Esophagus squamous epithelium (tissue), 5 donors: ENCODE results near the gene ELFN2. TPM values are rescaled to one million over a fixed set of nuclear protein-coding genes. Genes with fewer than 3 reads are reported as not detected.
"Not testable (repeated sequence)": the region's sequence is repeated elsewhere in the genome, so short reads cannot be mapped to it uniquely, and the experiment has no call there.

Source experiments
- DNase-seq: peaks from one replicate; lab custom pipeline; 2025; lab: John Stamatoyannopoulos, UW
- H3K27ac ChIP-seq, 4 donors: fragments of 200-600 bp; sonication (generic); one replicate each; pipeline ENCODE4 v1.5.1; 2016 to 2019; ENCODE audit warnings: mild to moderate bottlenecking in 1 of 4
- H3K27me3 ChIP-seq, 4 donors: fragments of 200-600 bp; sonication (generic); 1 replicate in 3 of 4; 2 replicates in 1 of 4; pipeline versions ENCODE4 v1.5.1 to v1.6.0; 2017 to 2021; ENCODE audit warnings: antibody characterized with exemption in 1 of 4
- H3K36me3 ChIP-seq, 3 donors: fragments of 200-600 bp; sonication (generic); one replicate each; pipeline ENCODE4 v1.5.1; 2016 to 2019
- H3K4me1 ChIP-seq, 3 donors: fragments of 200-600 bp; sonication (generic); one replicate each; pipeline ENCODE4 v1.5.1; 2017 to 2019
- H3K4me3 ChIP-seq, 4 donors: fragments of 200-600 bp; sonication (generic); 1 replicate in 3 of 4; 2 replicates in 1 of 4; pipeline ENCODE4 v1.5.1; 2016 to 2019; ENCODE audit warnings: mild to moderate bottlenecking in 2 of 4, moderate library complexity in 1 of 4
- H3K9me3 ChIP-seq, 3 donors: fragments of 200-600 bp; sonication (generic); one replicate each; pipeline ENCODE4 v1.5.1; 2016 to 2019
- POLR2A ChIP-seq, 4 donors: fragments of 450-650 bp; IDR thresholded peaks; one replicate each; pipeline ENCODE4 v1.6.1; 2017; ENCODE audit warnings: antibody characterized with exemption in 4 of 4, mild to moderate bottlenecking in 4 of 4, moderate library complexity in 3 of 4
- WGBS, 2 donors: methylation state at CpG; one replicate each; pipeline ENCODE4 v1.1.5; 2018; 5-methylcytosine and 5-hydroxymethylcytosine counted together
- intact Hi-C: fragments of 100-400 bp; cut with DNase I; formaldehyde crosslinking; loops from one replicate; pipeline ENCODE4 v1.15.0; 2022
- total RNA-seq, 4 donors: library from RNA; depleted of rRNA; stranded (reverse); fragments of >200 nt; gene quantifications; one replicate each; pipeline ENCODE4 v1.1.0, GENCODE V29; 2016
- TF ChIP-seq, protein P1 (sequence below), 6 experiments: fragments of 450-650 bp in 4 of 6; fragments of 200-600 bp in 2 of 6; sonication (generic) in 2 of 6; IDR thresholded peaks; one replicate each; pipeline ENCODE4 v1.5.1; 2016 to 2019; ENCODE audit warnings: antibody characterized with exemption in 6 of 6, mild to moderate bottlenecking in 4 of 6, moderate library complexity in 4 of 6
- donor health status: DM: yes; HTN: yes; CAD: no.

Gene ELFN2
- total RNA-seq, 4 donors from 2014 or later = not detected

DNA sequence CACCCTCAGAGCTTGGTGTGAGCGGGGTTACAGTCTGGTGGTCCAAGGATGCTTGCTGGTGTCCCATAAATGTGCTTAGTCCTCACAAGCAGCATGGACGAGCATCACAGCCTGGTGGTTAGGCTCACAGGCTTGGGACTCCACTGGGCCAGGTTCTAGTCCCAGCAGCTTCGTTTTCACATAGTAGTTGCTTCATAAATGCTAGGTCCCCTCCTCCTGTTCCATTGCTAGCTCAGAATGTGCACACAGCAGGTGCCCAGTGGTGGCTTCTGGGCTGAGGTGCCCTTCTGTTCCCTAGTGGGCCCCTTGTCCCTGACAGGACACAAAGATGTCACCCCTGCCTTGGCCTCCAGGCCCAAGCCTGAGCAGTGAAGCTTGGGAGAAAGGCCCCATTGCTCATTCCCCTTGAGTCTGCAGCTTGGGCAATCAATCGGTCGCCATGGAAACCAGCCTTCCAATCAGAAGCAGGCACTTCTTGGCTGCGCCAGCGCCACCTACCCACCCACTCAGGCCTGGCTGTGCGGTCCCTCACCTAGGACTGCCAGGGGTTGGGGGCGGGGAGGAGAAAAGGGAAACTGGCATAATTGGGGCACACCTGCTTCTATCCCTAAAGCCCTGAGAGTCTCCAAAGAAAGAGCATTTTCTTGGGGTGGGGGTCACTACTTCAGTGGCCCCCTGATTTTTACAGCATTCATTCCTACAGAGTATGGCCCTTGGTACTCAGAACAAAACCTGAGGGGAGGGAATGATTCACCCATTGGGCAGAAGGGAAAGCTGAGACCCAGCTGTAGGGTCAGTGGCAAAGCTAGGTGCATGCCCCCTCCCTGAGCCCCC lies 96.9 kb downstream of the ELFN2 start:
- no peak for TF ChIP-seq POLR2A (IDR thresholded peaks at IDR 0.05)
- TF ChIP-seq, protein P1, sequence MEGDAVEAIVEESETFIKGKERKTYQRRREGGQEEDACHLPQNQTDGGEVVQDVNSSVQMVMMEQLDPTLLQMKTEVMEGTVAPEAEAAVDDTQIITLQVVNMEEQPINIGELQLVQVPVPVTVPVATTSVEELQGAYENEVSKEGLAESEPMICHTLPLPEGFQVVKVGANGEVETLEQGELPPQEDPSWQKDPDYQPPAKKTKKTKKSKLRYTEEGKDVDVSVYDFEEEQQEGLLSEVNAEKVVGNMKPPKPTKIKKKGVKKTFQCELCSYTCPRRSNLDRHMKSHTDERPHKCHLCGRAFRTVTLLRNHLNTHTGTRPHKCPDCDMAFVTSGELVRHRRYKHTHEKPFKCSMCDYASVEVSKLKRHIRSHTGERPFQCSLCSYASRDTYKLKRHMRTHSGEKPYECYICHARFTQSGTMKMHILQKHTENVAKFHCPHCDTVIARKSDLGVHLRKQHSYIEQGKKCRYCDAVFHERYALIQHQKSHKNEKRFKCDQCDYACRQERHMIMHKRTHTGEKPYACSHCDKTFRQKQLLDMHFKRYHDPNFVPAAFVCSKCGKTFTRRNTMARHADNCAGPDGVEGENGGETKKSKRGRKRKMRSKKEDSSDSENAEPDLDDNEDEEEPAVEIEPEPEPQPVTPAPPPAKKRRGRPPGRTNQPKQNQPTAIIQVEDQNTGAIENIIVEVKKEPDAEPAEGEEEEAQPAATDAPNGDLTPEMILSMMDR (IDR thresholded peaks at IDR 0.05) = no peak
- H3K36me3 ChIP-seq = no peaks in the 10 kb centered on the region
- no peak overlapping the region for H3K4me3 ChIP-seq
- peaks cover 0 to 12% (median 4%) of the 10 kb centered on the region in 3 donors for H3K4me1 ChIP-seq
- H3K27ac ChIP-seq = no peak overlapping the region
- peaks cover 0 to 98% (median 36%) of the 10 kb centered on the region in 4 donors for H3K27me3 ChIP-seq
- DNase-seq = no peak
- 47 to 59% methylated on average over 3 to 5 of the region's 9 CpGs for WGBS, 2 donors
- no peaks in the 10 kb centered on the region for H3K9me3 ChIP-seq
- intact Hi-C loops = no loop called here

GRCh38 chr22:37329238-37330140 lies 97.8 kb downstream of the ELFN2 start:
- Histone ChIP-seq H3K4me1 (peaks cover 0 to 11% (median 2%) of the 10 kb centered on the region in 3 donors), H3K9me3 (no peaks in the 10 kb centered on the region), H3K27me3 (peaks cover 8 to 98% (median 35%) of the 10 kb centered on the region in 4 donors), H3K36me3 (no peaks in the 10 kb centered on the region), H3K4me3 (no peak overlapping the region), H3K27ac (no peak overlapping the region)
- WGBS, 2 donors = 62 to 71% methylated on average over 12 of the region's 14 CpGs
- intact Hi-C loops = no loop called here
- TF ChIP-seq, protein P1 (IDR thresholded peaks at IDR 0.05) = no peak
- no peak for TF ChIP-seq POLR2A (IDR thresholded peaks at IDR 0.05)
- DNase-seq = no peak

DNA sequence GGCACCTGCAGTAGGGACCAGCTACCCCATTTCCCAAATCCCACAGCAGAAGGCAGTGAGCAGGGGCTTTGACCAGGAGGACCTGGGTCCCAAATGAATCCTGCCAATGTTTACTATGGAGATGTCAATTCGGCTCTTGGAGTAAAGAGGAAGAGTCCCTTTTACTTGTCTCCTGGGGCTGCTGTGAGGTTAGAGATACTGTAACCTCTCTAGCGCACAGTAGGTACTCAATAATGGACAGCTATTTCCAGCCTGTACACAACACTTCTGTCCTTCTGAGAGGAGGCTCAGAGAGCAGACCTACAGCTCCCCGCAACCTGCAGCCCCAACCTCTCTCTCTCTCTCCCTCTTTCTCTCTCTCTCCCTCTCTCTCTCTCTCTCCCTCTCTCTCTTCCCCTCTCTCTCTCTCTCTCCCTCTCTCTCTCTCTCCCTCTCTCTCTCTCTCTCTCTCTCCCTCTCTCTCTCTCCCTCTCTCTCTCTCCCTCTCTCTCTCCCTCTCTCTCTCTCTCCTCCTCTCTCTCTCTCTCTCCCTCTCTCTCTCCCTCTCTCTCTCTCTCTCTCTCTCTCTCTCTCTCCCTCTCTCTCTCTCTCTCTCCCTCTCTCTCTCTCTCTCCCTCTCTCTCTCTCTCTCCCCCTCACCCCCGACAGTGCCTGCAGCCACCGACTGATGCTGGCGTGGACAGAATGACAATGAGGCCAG lies 98.6 kb downstream of the ELFN2 start:
- H3K27ac ChIP-seq, H3K9me3 ChIP-seq, DNase-seq, H3K4me3 ChIP-seq, H3K4me1 ChIP-seq, H3K36me3 ChIP-seq, intact Hi-C loops: not testable (repeated sequence)
- WGBS, 2 donors = 54 to 67% methylated on average over 3 of the region's 6 CpGs
- peaks cover 8 to 98% (median 29%) of the 10 kb centered on the region in 4 donors for H3K27me3 ChIP-seq

GRCh38 chr22:37328017-37328416 lies 99.3 kb downstream of the ELFN2 start:
- Histone ChIP-seq H3K9me3 (no peaks in the 10 kb centered on the region), H3K4me1 (peaks cover 0 to 8% (median 0%) of the 10 kb centered on the region in 3 donors), H3K36me3 (no peaks in the 10 kb centered on the region), H3K4me3 (no peak overlapping the region), H3K27ac (no peak overlapping the region), H3K27me3 (peaks cover 8 to 98% (median 22%) of the 10 kb centered on the region in 4 donors)
- no peak for DNase-seq
- 59 to 67% methylated on average over 5 to 6 of the region's 8 CpGs for WGBS, 2 donors
- no peak for TF ChIP-seq POLR2A (IDR thresholded peaks at IDR 0.05)
- TF ChIP-seq, protein P1 (IDR thresholded peaks at IDR 0.05) = no peak
- intact Hi-C loops = no loop called here

- H3K4me1 ChIP-seq = peaks cover 0 to 8% (median 0%) of the 10 kb centered on the region in 3 donors
- 23 to 45% methylated on average over 7 of the region's 7 CpGs for WGBS, 2 donors
- intact Hi-C loops = no loop called here
Measured at GRCh38 chr22:37326726-37327125, 100.6 kb downstream of the ELFN2 start.

More at GRCh38 chr22:37326726-37327125, 100.6 kb downstream of the ELFN2 start:
- no peak overlapping the region for H3K4me3 ChIP-seq
- DNase-seq = no peak
- H3K9me3 ChIP-seq = no peaks in the 10 kb centered on the region
- peaks cover 5 to 98% (median 16%) of the 10 kb centered on the region in 4 donors for H3K27me3 ChIP-seq
- TF ChIP-seq, protein P1 (IDR thresholded peaks at IDR 0.05) = no peak
- no peak for TF ChIP-seq POLR2A (IDR thresholded peaks at IDR 0.05)
- no peaks in the 10 kb centered on the region for H3K36me3 ChIP-seq
- H3K27ac ChIP-seq = no peak overlapping the region
